GM21381 (cell line): ENCODE data around the gene CASZ1.

Experiments
- ATAC-seq: cut with Tn5 transposase; IDR thresholded peaks from one replicate; pipeline ENCODE4 v1.9.1; 2021; ENCODE audit warnings: mild to moderate bottlenecking, moderate library complexity; ENCODE audit not compliant: unreplicated experiment

CASZ1 gene

GRCh38 chr1:10615932-10616671 is 180.3 kb downstream of the CASZ1 start:
- no peak for ATAC-seq

GRCh38 chr1:10615332-10615731 is 181.1 kb downstream of the CASZ1 start:
- ATAC-seq: no peak

GRCh38 chr1:10614377-10615225 is 181.8 kb downstream of the CASZ1 start:
- no peak for ATAC-seq

GRCh38 chr1:10613861-10614260 is 182.6 kb downstream of the CASZ1 start:
- ATAC-seq: no peak

GRCh38 chr1:10613340-10613739 is 183.1 kb downstream of the CASZ1 start:
- ATAC-seq: no peak

- no peak for ATAC-seq
These were observed 183.8 kb downstream of the CASZ1 start for GRCh38 chr1:10612436-10613160.

GRCh38 chr1:10610901-10611600 is 185.4 kb downstream of the CASZ1 start:
- ATAC-seq: no peak

- ATAC-seq: no peak
These were observed 187.8 kb downstream of the CASZ1 start for GRCh38 chr1:10608690-10609089.

- no peak for ATAC-seq
These were observed 189.2 kb downstream of the CASZ1 start for GRCh38 chr1:10607228-10607627.

GRCh38 chr1:10606064-10606463 is 190.4 kb downstream of the CASZ1 start:
- no peak for ATAC-seq

- no peak for ATAC-seq
These were observed 191.5 kb downstream of the CASZ1 start for GRCh38 chr1:10604966-10605365.

- no peak for ATAC-seq
These were observed 193.5 kb downstream of the CASZ1 start for GRCh38 chr1:10602936-10603335.

- ATAC-seq: no peak
These were observed 194.9 kb downstream of the CASZ1 start for GRCh38 chr1:10601342-10602070.

- no peak for ATAC-seq
These were observed 197.1 kb downstream of the CASZ1 start for GRCh38 chr1:10599194-10599861.

- ATAC-seq: no peak
These were observed 198.1 kb downstream of the CASZ1 start for GRCh38 chr1:10598389-10598702.

- ATAC-seq: no peak
These were observed 198.7 kb downstream of the CASZ1 start for GRCh38 chr1:10597492-10598388.

- no peak for ATAC-seq
These were observed 199.7 kb downstream of the CASZ1 start for GRCh38 chr1:10596780-10597179.

- no peak for ATAC-seq
These were observed 201.7 kb downstream of the CASZ1 start for GRCh38 chr1:10594595-10595223.
